Neural progenitor cell (in vitro differentiated cells): ENCODE data around the gene YPEL2.

Source experiments
- EZH2 ChIP-seq: fragments of 200-600 bp; sonication (generic); IDR thresholded peaks from 2 replicates; pipeline ENCODE4 v1.6.1; 2017; ENCODE audit warnings: antibody characterized with exemption, mild to moderate bottlenecking, moderate library complexity
- TF ChIP-seq, protein P1 (sequence below): fragments of 200-600 bp; sonication (generic); IDR thresholded peaks from 2 replicates; pipeline ENCODE4 v1.5.1; 2017; ENCODE audit warnings: antibody characterized with exemption, mild to moderate bottlenecking

DNA sequence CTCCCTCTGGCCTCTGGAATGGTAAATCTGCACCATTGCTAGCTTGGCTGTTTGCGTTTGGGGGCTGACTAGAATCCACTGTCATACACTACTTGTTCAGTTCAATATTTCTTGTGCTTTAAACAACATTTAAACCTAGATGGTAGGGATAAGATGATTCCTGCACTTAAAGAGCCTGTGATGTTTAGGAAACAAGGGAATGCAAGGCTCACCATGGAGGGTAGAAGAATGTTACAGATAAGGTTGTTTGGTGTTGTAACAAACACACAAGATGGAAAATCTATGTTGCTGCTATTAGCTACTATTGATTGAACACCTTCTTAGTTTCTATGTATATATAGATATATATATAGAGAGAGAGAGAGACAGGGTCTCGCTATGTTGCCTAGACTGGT is 31.4 kb downstream of the YPEL2 start:
- TF ChIP-seq, protein P1, sequence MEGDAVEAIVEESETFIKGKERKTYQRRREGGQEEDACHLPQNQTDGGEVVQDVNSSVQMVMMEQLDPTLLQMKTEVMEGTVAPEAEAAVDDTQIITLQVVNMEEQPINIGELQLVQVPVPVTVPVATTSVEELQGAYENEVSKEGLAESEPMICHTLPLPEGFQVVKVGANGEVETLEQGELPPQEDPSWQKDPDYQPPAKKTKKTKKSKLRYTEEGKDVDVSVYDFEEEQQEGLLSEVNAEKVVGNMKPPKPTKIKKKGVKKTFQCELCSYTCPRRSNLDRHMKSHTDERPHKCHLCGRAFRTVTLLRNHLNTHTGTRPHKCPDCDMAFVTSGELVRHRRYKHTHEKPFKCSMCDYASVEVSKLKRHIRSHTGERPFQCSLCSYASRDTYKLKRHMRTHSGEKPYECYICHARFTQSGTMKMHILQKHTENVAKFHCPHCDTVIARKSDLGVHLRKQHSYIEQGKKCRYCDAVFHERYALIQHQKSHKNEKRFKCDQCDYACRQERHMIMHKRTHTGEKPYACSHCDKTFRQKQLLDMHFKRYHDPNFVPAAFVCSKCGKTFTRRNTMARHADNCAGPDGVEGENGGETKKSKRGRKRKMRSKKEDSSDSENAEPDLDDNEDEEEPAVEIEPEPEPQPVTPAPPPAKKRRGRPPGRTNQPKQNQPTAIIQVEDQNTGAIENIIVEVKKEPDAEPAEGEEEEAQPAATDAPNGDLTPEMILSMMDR: no peak
- no peak for TF ChIP-seq EZH2
